ENCODE data around the gene SCIN. TPM values are rescaled to one million over a fixed set of nuclear protein-coding genes. Genes with fewer than 3 reads are reported as not detected.

SCIN gene
- total RNA-seq, 1 donor, result 4.7 TPM

DNA sequence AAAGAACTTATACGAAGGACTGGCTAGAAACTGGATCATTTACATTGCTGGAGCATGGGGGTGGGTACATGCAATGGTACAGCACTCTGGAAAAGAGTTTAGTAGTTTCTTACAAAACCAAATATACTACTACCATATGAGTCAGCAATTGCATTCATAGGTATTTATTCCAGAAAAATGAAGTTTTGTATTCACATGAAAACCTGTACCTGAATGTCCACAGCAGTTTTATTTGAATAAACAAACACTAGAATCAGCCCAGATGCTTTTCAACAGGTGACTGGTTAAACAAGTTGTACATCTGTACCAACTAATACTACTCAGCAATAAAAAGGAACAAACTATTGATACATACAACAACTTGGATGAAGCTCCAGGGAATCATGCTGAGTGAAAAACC, 3.4 kb downstream of the SCIN start:
- Histone ChIP-seq H3K4me3 (ENCODE audit: insufficient read depth, low read length) (no peak overlapping the region), H3K9me3 (ENCODE audit: low read depth, low read length) (no peaks in the 10 kb centered on the region), H3K27ac (ENCODE audit: low read depth, low read length) (no peak overlapping the region), H3K36me3 (ENCODE audit: insufficient read depth, low read length) (no peaks in the 10 kb centered on the region), H4K20me1 (ENCODE audit: insufficient read depth, low read length) (no peaks in the 10 kb centered on the region), H3K4me2 (ENCODE audit: insufficient read depth, low read length) (no peak overlapping the region), H2AFZ (ENCODE audit: low read length) (no peak overlapping the region), H3K4me1 (ENCODE audit: insufficient read depth, low read length) (peaks cover 16% of the 10 kb centered on the region), H3K79me2 (ENCODE audit: insufficient read depth, low read length) (no peaks in the 10 kb centered on the region), H3K27me3 (ENCODE audit: insufficient read depth, low read length) (peaks cover 34% of the 10 kb centered on the region)
- TF ChIP-seq, protein P1, sequence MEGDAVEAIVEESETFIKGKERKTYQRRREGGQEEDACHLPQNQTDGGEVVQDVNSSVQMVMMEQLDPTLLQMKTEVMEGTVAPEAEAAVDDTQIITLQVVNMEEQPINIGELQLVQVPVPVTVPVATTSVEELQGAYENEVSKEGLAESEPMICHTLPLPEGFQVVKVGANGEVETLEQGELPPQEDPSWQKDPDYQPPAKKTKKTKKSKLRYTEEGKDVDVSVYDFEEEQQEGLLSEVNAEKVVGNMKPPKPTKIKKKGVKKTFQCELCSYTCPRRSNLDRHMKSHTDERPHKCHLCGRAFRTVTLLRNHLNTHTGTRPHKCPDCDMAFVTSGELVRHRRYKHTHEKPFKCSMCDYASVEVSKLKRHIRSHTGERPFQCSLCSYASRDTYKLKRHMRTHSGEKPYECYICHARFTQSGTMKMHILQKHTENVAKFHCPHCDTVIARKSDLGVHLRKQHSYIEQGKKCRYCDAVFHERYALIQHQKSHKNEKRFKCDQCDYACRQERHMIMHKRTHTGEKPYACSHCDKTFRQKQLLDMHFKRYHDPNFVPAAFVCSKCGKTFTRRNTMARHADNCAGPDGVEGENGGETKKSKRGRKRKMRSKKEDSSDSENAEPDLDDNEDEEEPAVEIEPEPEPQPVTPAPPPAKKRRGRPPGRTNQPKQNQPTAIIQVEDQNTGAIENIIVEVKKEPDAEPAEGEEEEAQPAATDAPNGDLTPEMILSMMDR (IDR thresholded peaks at IDR 0.05; ENCODE audit: extremely low read depth, low read depth, low read length), result no peak
- no peak for DNase-seq (ENCODE audit: insufficient read length, low spot score, missing footprints)

DNA sequence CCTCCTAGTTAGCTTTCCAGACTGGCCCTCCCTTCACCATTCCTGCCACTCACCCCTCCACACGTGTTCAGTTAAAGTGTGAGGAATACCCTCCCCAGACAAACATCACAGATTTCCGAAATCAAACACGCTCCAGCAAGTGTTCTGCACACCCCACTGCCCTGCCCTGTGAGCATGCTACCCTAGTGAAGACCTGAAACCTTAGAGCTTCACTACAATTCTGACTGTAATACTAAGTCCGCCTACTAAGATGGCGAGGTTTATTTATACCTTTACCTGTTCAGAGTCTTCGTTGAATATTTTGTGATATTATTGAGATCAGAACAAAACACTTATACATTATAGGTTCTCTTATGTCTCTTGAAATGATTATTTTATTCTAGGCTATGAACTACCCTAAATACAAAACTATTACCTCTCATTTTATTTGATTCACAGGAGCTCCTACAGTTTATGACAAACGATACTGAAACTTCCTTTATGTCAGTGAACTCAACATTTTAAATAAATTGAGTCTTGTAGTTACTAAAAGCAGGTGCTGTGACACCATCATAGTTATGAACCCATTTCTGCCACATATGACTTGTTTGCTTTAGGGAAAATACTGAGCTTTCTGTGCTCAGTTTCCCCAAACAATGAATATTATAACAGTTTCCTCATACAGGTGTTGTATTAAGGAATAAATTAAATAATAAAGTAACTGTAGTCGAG, 8.6 kb downstream of the SCIN start:
- H3K9me3 ChIP-seq (ENCODE audit: low read depth, low read length), result no peaks in the 10 kb centered on the region

DNA sequence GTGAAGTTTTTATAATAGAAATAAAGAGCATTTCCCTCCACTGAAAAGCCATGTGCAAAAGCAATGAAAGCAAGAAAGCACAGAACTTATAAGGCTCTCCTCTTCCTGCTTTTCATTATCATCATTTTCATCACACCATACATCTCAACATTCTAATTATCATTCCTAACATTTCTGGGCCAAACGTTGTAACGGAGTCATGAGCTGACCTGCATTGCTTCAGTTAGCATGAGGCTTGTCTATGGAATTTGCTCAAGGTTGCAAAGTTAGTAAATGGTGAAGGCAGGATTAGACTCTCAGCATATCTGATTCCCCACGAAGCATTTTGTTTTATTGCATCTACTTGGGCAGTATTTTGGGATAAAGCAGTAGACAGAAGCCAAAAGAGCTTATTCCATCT, 11.4 kb downstream of the SCIN start:
- no peaks in the 10 kb centered on the region for H3K36me3 ChIP-seq (ENCODE audit: insufficient read depth, low read length)
- H3K4me2 ChIP-seq (ENCODE audit: insufficient read depth, low read length), result no peak overlapping the region

More for the DNA sequence above, 8.6 kb downstream of the SCIN start:
- TF ChIP-seq, protein P1 (IDR thresholded peaks at IDR 0.05; ENCODE audit: extremely low read depth, low read depth, low read length), result no peak
- no peak overlapping the region for H3K4me3 ChIP-seq (ENCODE audit: insufficient read depth, low read length)
- peaks cover 11% of the 10 kb centered on the region for H3K4me1 ChIP-seq (ENCODE audit: insufficient read depth, low read length)
- H4K20me1 ChIP-seq (ENCODE audit: insufficient read depth, low read length), result no peaks in the 10 kb centered on the region
- H2AFZ ChIP-seq (ENCODE audit: low read length), result no peak overlapping the region
- no peaks in the 10 kb centered on the region for H3K36me3 ChIP-seq (ENCODE audit: insufficient read depth, low read length)
- H3K27me3 ChIP-seq (ENCODE audit: insufficient read depth, low read length), result no peaks in the 10 kb centered on the region
- no peaks in the 10 kb centered on the region for H3K79me2 ChIP-seq (ENCODE audit: insufficient read depth, low read length)
- no peak for DNase-seq (ENCODE audit: insufficient read length, low spot score, missing footprints)
- no peak overlapping the region for H3K4me2 ChIP-seq (ENCODE audit: insufficient read depth, low read length)
- H3K27ac ChIP-seq (ENCODE audit: low read depth, low read length), result no peak overlapping the region

DNA sequence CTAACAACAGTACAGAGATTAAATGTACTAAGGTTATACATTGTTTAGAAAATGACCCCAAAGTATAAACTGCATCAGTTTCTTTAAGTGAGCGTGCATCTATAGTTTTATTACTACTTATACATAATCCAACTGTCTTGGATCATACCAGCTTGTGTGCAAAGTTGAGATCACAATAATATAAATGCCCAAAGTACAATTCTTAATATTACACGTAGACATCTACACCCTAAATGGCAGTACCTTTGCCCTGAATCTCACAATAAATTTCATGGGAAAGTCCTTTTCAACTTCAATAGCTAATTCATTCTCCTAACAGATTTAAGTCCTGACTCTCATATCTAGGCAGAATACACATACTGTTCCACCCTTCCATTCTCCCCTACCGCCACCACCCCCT, 11.8 kb downstream of the SCIN start:
- no peaks in the 10 kb centered on the region for H4K20me1 ChIP-seq (ENCODE audit: insufficient read depth, low read length)
- H2AFZ ChIP-seq (ENCODE audit: low read length), result no peak overlapping the region
- no peaks in the 10 kb centered on the region for H3K27me3 ChIP-seq (ENCODE audit: insufficient read depth, low read length)
- TF ChIP-seq, protein P1 (IDR thresholded peaks at IDR 0.05; ENCODE audit: extremely low read depth, low read depth, low read length), result no peak
- no peak overlapping the region for H3K4me2 ChIP-seq (ENCODE audit: insufficient read depth, low read length)
- no peaks in the 10 kb centered on the region for H3K79me2 ChIP-seq (ENCODE audit: insufficient read depth, low read length)
- DNase-seq (ENCODE audit: insufficient read length, low spot score, missing footprints), result no peak
- no peak overlapping the region for H3K27ac ChIP-seq (ENCODE audit: low read depth, low read length)
- H3K9me3 ChIP-seq (ENCODE audit: low read depth, low read length), result no peaks in the 10 kb centered on the region
- no peak overlapping the region for H3K4me3 ChIP-seq (ENCODE audit: insufficient read depth, low read length)
- no peaks in the 10 kb centered on the region for H3K36me3 ChIP-seq (ENCODE audit: insufficient read depth, low read length)
- peaks cover 27% of the 10 kb centered on the region for H3K4me1 ChIP-seq (ENCODE audit: insufficient read depth, low read length)

More for the DNA sequence above, 11.4 kb downstream of the SCIN start:
- H3K79me2 ChIP-seq (ENCODE audit: insufficient read depth, low read length), result no peaks in the 10 kb centered on the region
- H3K27me3 ChIP-seq (ENCODE audit: insufficient read depth, low read length), result no peaks in the 10 kb centered on the region
- H3K27ac ChIP-seq (ENCODE audit: low read depth, low read length), result no peak overlapping the region
- TF ChIP-seq, protein P1 (IDR thresholded peaks at IDR 0.05; ENCODE audit: extremely low read depth, low read depth, low read length), result no peak
- H2AFZ ChIP-seq (ENCODE audit: low read length), result no peak overlapping the region
- DNase-seq (ENCODE audit: insufficient read length, low spot score, missing footprints), result no peak
- no peaks in the 10 kb centered on the region for H3K9me3 ChIP-seq (ENCODE audit: low read depth, low read length)
- H3K4me3 ChIP-seq (ENCODE audit: insufficient read depth, low read length), result no peak overlapping the region
- peaks cover 27% of the 10 kb centered on the region for H3K4me1 ChIP-seq (ENCODE audit: insufficient read depth, low read length)
- H4K20me1 ChIP-seq (ENCODE audit: insufficient read depth, low read length), result no peaks in the 10 kb centered on the region
